Panc1 (cell line): Measurements from ENCODE around the gene MIOX. TPM values are rescaled to one million over a fixed set of nuclear protein-coding genes. Genes with fewer than 3 reads are reported as not detected.

Experiments used
- ATAC-seq: fragments of 200-7000 bp; cut with Tn5 transposase; 2 replicates; pipeline ENCODE4 v1.9.1; 2020; ENCODE audit warnings: mild to moderate bottlenecking, moderate library complexity
- BruUV-seq: library from RNA; stranded (reverse); fragments of 400-500 nt; replicated peaks from 2 replicates; lab custom pipeline; 2021; lab: Mats Ljungman, UMichigan
- CTCF ChIA-PET: fragments of 300-600 bp; sonication (Branson Sonifier 250); formaldehyde crosslinking; loops from one replicate; lab custom pipeline; 2022; ENCODE audit warnings: antibody characterized with exemption; lab: Charles Lee
- POLR2A ChIA-PET: fragments of 300-600 bp; sonication (Branson Sonifier 250); formaldehyde crosslinking; loops from one replicate; lab custom pipeline; 2022; ENCODE audit warnings: antibody characterized with exemption; lab: Charles Lee
- DNase-seq: peaks from one replicate; pipeline ENCODE4 v3.0.0-alpha.2; 2010; ENCODE audit warnings: low read depth, low spot score
- H3K27ac ChIP-seq: 2 replicates; pipeline ENCODE4 v1.5.1; 2011; ENCODE audit warnings: mild to moderate bottlenecking, low read length, inconsistent platforms
- H3K27me3 ChIP-seq: fragments of 200-500 bp; sonication (Bioruptor generic); 2 replicates; pipeline ENCODE4 v1.6.0; 2014; ENCODE audit warnings: low read length, inconsistent platforms; ENCODE audit not compliant: control insufficient read depth, insufficient read depth
- H3K36me3 ChIP-seq: fragments of 200-500 bp; sonication (Bioruptor generic); 2 replicates; pipeline ENCODE4 v1.5.1; 2014; ENCODE audit warnings: inconsistent platforms, mild to moderate bottlenecking, low read length, moderate library complexity; ENCODE audit not compliant: control insufficient read depth, insufficient read depth
- H3K4me1 ChIP-seq: 2 replicates; pipeline ENCODE4 v1.5.1; 2011; ENCODE audit warnings: inconsistent platforms, mild to moderate bottlenecking, low read length, moderate library complexity; ENCODE audit not compliant: control insufficient read depth, insufficient read depth
- H3K4me3 ChIP-seq, 2 experiments: 2 replicates each; pipeline ENCODE4 v1.5.1; 2011 to 2012; ENCODE audit warnings: low read depth in 2 of 2, low read length in 2 of 2, mild to moderate bottlenecking in 2 of 2, inconsistent platforms in 1 of 2, moderate library complexity in 1 of 2
- H3K9me3 ChIP-seq: fragments of 200-500 bp; sonication (Bioruptor generic); 2 replicates; pipeline ENCODE4 v1.5.1; 2014; ENCODE audit warnings: low read depth, mild to moderate bottlenecking, inconsistent platforms, low read length, moderate library complexity; ENCODE audit not compliant: control insufficient read depth, insufficient read depth
- POLR2AphosphoS5 ChIP-seq: IDR thresholded peaks from 2 replicates; pipeline ENCODE4 v1.6.1; 2012; ENCODE audit warnings: mild to moderate bottlenecking, low read depth, low read length, moderate library complexity
- SIN3A ChIP-seq: IDR thresholded peaks from 2 replicates; pipeline ENCODE4 v1.6.1; 2012; ENCODE audit warnings: low read depth, mild to moderate bottlenecking, low read length, moderate library complexity, borderline replicate concordance; ENCODE audit not compliant: insufficient read depth
- TCF7L2 ChIP-seq: IDR thresholded peaks from 2 replicates; pipeline ENCODE4 v1.6.1; 2011; ENCODE audit warnings: mild to moderate bottlenecking, low read depth, low read length, inconsistent platforms
- in situ Hi-C: cut with HindIII; loops from 2 replicates; pipeline ENCODE4 v1.10.0; 2016; ENCODE audit warnings: low sequenced_read_pairs, low pct_unique_long_range_greater_than_20kb
- intact Hi-C: fragments of 100-400 bp; cut with micrococcal nuclease; formaldehyde crosslinking; loops from one replicate; pipeline ENCODE4 v1.10.0; 2022; ENCODE audit not compliant: unreplicated experiment
- total RNA-seq: library from RNA; stranded (reverse); gene quantifications from one replicate; pipeline ENCODE4 v1.2.1, GENCODE V29; 2021; ENCODE audit not compliant: unreplicated experiment
- TF ChIP-seq, protein P1 (sequence below), 2 experiments: IDR thresholded peaks; 2 replicates each; pipeline ENCODE4 v1.6.1; 2011 to 2012; ENCODE audit warnings: low read depth in 2 of 2, control low read depth in 1 of 2, low read length in 1 of 2, mild to moderate bottlenecking in 1 of 2, moderate library complexity in 1 of 2; ENCODE audit not compliant: insufficient read depth in 1 of 2
- TF ChIP-seq, protein P2 (sequence below): fragments of 450-650 bp; IDR thresholded peaks from 2 replicates; pipeline ENCODE4 v1.5.1; 2017; ENCODE audit warnings: mild to moderate bottlenecking

MIOX gene
- total RNA-seq, 1 experiment from 2014 or later, result 0.23 TPM

DNA sequence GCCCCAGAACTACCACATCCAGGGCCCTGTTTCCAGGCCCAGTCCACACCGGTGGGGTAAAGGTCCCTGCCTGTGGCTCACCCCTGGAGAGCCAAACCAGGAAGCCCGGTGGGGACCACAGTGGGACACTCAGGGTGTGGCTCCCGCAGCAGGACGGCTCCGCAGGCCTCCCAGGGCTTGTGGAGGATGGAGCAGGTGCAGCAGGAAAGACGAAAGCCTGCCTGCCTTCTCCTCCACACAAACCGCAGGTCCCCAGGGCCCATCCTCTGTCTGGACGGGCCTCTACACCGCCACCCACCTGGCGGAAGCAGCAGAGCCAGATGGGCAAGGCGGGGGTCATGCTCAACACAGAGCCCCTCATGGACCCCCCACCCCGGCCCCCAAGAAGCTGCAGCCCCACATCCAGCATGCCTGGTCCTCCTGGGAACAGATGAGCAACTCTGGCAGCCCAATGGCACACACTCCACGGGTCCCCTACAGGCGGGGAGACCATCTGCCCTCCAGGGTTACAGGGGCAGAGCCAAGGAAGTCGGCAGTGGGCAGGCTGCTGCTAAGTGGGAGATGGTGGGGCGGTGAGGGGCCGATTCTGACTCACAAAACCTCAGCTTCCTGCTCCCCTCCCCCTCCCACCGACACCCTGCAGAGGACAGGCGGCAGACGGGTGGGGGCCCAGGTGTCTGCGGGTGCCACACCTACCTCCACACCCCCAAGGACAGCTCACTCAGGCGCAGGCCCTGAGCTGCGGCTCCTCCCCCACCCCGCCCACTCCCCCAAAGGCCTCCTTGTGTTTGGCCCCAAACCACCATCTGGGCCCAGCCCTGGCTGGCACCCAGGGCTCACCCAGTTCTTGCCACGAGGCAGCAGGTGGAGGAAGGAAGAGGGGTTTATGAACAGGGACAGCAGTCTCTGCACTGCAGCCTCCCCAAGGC lies 17.0 kb upstream of the MIOX start:
- ATAC-seq (no peak), DNase-seq (no peak)
- Histone ChIP-seq H3K36me3 (no peaks in the 10 kb centered on the region; the same call in 1 of the 2 replicates), H3K9me3 (no peaks in the 10 kb centered on the region), H3K27ac (no peak overlapping the region), H3K27me3 (no peaks in the 10 kb centered on the region), H3K4me3 (no peak overlapping the region), H3K4me1 (peaks cover 11% of the 10 kb centered on the region)
- BruUV-seq, result no TSS peak
- POLR2A ChIA-PET, result no interaction called here
- intact Hi-C loops (no loop called here), in situ Hi-C loops (no loop called here)
- CTCF ChIA-PET, result no interaction called here
- TF ChIP-seq TCF7L2, result no peak
- no peak for TF ChIP-seq POLR2AphosphoS5

DNA sequence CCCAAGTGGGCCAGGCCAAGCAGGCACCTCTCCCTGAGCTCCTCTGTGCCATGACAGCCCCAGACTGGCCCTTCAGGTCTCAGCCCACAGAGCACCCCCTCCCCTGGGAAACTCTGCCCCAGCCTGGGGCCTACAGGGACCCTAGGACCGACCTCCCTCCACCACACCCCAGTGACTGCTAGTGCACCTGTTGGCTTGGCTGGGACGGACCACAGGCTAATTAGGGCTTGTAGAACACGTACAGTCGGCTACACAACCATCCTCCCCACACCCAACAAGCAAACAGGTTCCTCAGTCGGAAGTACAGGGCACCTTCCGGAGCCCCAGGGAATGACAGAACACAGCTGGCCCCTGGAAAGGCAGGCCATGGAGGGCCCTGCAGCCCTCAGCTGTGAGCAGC lies 16.2 kb upstream of the MIOX start:
- Histone ChIP-seq H3K27me3 (no peaks in the 10 kb centered on the region), H3K36me3 (no peaks in the 10 kb centered on the region; the same call in 1 of the 2 replicates), H3K4me1 (peaks cover 13% of the 10 kb centered on the region), H3K9me3 (no peaks in the 10 kb centered on the region), H3K27ac (no peak overlapping the region), H3K4me3 (no peak overlapping the region)
- no TSS peak for BruUV-seq
- DNase-seq, result no peak
- ChIA-PET POLR2A (no interaction called here), CTCF (interaction anchor here (0.5 kb wide), 1 partner anchor 19 kb away, joined by 7 read pairs; no protein-coding TSS in a partner anchor)
- TF ChIP-seq SIN3A (no peak), POLR2AphosphoS5 (no peak), TCF7L2 (no peak)
- TF ChIP-seq, protein P1, sequence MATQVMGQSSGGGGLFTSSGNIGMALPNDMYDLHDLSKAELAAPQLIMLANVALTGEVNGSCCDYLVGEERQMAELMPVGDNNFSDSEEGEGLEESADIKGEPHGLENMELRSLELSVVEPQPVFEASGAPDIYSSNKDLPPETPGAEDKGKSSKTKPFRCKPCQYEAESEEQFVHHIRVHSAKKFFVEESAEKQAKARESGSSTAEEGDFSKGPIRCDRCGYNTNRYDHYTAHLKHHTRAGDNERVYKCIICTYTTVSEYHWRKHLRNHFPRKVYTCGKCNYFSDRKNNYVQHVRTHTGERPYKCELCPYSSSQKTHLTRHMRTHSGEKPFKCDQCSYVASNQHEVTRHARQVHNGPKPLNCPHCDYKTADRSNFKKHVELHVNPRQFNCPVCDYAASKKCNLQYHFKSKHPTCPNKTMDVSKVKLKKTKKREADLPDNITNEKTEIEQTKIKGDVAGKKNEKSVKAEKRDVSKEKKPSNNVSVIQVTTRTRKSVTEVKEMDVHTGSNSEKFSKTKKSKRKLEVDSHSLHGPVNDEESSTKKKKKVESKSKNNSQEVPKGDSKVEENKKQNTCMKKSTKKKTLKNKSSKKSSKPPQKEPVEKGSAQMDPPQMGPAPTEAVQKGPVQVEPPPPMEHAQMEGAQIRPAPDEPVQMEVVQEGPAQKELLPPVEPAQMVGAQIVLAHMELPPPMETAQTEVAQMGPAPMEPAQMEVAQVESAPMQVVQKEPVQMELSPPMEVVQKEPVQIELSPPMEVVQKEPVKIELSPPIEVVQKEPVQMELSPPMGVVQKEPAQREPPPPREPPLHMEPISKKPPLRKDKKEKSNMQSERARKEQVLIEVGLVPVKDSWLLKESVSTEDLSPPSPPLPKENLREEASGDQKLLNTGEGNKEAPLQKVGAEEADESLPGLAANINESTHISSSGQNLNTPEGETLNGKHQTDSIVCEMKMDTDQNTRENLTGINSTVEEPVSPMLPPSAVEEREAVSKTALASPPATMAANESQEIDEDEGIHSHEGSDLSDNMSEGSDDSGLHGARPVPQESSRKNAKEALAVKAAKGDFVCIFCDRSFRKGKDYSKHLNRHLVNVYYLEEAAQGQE (IDR thresholded peaks at IDR 0.05; ENCODE audit: insufficient read depth in 1 of 2, low read depth in 2 of 2, low read length in 1 of 2), result no peak
- TF ChIP-seq, protein P2, sequence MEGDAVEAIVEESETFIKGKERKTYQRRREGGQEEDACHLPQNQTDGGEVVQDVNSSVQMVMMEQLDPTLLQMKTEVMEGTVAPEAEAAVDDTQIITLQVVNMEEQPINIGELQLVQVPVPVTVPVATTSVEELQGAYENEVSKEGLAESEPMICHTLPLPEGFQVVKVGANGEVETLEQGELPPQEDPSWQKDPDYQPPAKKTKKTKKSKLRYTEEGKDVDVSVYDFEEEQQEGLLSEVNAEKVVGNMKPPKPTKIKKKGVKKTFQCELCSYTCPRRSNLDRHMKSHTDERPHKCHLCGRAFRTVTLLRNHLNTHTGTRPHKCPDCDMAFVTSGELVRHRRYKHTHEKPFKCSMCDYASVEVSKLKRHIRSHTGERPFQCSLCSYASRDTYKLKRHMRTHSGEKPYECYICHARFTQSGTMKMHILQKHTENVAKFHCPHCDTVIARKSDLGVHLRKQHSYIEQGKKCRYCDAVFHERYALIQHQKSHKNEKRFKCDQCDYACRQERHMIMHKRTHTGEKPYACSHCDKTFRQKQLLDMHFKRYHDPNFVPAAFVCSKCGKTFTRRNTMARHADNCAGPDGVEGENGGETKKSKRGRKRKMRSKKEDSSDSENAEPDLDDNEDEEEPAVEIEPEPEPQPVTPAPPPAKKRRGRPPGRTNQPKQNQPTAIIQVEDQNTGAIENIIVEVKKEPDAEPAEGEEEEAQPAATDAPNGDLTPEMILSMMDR, result no peak
- in situ Hi-C loops (no loop called here), intact Hi-C loops (no loop called here)
- ATAC-seq, result no peak
